HG03460 (cell line): Measurements from ENCODE around the gene C6orf136.

Experiments
- ATAC-seq: cut with Tn5 transposase; IDR thresholded peaks from one replicate; pipeline ENCODE4 v1.9.1; 2021; ENCODE audit not compliant: unreplicated experiment

The C6orf136 gene

DNA sequence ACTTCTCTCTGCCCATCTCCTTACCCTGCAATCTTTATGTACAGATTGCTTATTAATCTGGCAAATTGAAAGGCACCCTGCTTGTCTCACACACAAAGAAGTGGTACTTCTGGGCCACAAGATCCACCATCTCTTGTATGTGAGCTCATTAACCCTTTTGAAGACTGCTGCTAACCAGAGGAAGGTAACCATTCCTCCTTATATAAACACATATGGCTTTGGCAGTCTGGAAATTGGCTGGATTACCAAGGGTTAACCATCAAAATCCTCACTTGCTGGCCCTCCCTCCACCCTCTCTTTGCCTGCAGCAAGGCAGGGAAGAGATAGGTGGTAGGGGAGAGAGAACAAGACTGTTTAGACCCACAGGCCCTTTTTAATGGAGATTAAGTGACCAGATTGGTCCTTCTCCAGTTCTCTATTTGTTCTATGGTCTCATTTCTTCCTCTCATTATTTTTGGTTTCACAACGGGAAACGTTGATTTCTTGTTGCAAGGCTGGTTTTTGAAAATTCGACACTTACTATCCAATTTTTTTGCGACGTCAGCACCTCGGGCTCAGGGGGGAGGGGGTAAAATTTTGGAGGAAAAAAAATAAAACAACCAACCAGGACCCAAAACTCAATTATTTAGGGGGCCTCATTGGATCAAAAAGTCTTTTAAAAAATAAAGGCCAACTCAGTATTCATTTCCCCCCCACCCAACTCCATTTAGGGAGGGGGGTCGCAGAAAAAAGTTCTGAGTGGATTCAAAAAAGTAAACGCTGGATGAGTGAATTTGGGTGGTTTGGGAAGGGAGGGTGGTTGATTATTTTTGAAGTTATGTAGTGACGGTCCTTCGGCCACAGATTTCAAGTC, 30.7 kb upstream of the C6orf136 start:
- no peak for ATAC-seq

DNA sequence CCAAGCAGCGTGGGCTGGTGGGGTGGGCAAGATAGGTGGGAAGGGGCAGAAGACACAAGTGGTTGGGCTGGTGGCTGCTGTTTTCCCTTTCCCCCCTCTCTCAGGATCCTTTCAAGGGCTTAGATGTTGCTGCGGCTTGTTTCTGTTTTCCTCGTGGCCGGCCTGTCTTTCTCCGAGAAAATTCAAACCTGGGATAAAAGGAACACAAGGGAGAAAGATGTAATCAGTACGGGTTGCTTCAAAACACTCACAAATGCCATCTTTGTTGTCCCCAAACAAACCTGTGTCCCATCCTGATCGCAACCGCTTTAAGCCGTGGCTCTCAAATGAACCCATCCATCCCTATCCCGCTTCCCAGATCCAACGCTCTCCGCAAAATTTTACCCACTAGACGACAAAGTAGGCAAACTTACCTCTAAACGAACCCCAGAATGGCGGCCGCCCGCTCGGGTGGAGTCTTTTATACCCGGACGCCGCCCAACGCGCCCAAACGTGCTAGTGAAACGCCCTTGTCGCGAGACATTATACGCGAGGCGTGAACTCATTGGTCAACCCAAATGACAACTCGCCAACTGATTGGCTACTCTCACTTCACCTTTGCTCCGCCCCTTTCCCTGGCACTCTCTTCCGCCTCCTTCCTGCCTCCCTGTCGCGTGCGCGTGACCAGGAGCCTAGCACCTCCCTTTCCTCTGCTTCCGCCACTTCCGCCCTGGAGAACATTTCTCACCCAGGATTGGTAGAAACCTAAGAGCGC, 29.9 kb upstream of the C6orf136 start, which contains the start of gene PPP1R10:
Gene PPP1R10 (minus strand): TSS at position 433 of the 754 bp plus-strand sequence. CDS start 7,299 bp downstream, outside the sequence.
- peak; percentile 77 for ATAC-seq

DNA sequence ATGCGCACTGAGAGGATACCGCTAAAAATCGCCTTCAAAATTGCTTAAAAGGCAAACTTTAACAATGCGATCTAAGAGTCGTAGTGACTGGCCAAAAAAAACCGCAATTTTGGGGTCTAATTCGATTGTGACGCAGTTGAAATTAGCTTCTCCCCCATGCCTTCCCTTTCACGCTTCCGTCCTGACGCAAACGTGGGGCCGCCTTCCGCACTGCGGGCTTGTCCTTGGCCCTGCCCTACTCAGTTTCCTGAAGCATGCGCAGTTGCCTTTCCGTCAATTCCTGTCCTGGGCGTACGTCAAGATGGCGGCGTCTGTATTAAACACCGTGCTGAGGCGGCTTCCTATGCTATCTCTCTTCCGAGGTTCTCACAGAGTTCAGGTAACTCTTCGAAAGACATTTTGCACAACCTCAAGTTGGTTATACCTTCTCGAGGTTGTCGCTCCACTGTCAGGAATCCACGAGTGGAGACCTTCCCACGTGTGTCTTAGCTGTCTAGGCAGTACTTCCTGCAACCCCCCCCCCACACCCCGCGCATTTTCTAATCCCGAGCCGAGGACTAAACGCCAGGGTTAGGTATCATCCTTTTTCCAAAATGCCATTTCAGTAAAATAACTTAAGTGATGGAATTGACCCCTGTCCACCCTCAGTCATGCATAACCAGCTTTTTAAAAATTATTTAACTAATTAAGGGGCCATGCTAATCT, 29.2 kb upstream of the C6orf136 start, which contains the start of gene MRPS18B:
Gene MRPS18B (plus strand): TSS at position 276 of the 705 bp plus-strand sequence. CDS start 26 bp downstream, at position 302.
- peak; percentile 67 for ATAC-seq

DNA sequence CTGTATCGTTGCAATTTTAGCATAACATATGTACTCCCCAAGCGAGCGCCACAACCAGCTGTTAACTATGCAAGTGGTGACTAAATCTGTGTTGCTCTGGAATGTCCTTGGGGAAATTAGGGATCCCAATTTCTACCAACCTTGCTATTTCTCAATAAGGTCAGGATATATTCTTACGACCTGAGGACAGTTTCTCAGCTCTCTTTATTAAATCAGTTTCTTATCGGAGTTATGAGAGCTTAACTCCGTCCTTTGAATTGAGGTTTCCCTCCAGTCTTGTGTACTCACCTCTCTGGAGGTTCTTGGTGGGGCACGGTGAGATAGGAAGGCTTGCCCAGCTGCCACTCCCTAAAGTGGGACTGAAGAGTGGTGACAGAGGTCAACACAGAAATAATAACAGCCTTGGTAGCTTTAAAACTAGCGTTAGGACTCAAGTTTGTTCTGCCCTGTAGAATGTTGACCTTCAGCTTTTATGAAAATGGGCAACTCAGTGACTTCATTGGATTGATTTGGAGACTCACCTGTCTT, 28.6 kb upstream of the C6orf136 start:
- ATAC-seq = no peak

DNA sequence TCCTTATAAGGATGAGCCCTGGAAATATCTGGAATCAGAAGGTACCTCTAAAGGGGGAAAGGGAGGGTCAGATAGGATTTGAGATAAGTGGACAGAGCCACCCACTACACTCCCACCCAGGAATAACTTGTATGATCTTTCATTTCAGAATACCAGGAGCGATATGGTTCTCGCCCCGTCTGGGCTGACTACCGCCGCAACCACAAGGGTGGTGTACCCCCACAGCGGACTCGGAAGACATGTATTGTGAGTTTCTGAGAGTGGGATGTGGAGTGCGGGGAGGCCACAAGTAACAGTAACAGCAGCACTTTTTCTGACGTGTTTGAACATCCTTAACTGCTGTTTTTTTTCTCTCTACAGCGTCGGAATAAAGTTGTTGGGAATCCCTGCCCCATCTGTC, 27.4 kb upstream of the C6orf136 start:
- no peak for ATAC-seq

DNA sequence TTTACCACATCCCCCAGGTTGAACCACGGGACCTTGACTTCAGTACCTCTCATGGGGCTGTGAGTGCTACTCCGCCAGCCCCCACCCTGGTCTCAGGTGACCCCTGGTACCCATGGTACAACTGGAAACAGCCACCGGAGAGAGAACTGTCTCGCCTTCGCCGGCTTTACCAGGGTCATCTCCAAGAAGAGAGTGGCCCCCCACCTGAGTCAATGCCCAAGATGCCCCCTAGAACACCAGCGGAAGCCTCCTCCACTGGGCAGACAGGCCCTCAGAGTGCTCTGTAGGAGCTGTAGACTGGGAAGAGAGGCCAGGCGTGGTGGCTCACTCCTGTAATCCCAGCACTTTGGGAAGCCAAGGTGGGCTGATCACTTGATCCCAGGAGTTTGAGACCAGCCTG, 21.4 kb upstream of the C6orf136 start:
- ATAC-seq = no peak

DNA sequence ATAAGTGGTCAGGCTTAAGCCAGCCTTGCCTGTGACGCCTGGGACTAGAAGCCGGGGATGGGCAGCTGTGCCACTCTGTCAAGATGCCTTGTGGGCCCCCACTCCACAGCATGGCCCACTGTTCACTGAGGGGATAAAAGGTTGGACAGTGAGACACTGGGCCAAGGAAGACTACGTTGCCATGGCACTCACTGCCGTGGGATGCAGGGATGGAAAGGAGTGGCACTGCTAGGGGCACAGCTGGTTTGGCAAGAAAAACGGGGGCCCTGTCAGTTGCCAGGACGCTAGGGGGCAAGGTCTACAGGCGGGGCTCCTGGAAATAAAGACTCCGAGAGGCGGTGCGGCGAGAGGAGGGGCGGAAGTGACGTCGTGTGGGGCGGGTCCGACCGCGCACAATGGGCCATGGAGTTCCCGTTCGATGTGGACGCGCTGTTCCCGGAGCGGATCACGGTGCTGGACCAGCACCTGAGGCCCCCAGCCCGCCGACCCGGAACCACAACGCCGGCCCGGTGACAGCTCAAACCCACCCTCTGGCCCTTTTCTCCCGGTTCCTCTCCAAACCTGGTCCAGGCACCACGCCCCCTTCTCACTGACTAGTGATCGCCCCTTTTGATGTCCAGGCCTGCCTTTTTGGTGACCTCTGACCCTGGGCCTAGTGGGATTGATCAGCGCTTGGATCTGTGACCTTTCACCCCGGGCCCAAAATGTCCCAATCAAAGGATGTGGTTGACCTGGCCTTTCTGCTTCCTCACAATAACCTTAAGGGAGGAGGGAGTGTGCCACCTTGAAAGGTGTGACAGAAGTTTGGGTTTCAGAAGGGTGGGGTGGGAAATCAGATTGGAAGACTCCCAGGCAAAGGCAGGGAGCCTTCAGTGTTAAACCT, 20.2 kb upstream of the C6orf136 start, which contains the start of gene ATAT1:
Gene ATAT1 (plus strand): TSS at position 391 of the 883 bp plus-strand sequence.
- peak; percentile 81 for ATAC-seq

DNA sequence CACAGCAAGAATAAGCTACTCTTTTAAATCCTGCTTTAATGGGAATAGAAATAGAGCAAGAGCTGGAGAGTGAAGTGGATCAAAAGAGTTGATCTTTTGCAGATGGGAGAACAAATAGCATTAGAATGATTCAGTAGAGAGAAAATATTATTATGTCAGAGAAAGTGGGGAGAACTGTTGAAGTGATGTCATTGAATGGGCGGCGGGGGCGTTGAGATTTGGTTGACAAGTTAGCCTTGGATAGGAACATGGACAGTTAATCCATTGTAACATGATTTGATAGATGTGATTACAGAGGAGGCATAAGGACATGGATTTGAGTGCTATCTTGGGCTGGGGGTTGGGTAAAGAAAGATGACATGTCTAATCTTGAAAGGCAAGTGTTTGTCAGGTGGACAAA, 11.1 kb upstream of the C6orf136 start:
- no peak for ATAC-seq

DNA sequence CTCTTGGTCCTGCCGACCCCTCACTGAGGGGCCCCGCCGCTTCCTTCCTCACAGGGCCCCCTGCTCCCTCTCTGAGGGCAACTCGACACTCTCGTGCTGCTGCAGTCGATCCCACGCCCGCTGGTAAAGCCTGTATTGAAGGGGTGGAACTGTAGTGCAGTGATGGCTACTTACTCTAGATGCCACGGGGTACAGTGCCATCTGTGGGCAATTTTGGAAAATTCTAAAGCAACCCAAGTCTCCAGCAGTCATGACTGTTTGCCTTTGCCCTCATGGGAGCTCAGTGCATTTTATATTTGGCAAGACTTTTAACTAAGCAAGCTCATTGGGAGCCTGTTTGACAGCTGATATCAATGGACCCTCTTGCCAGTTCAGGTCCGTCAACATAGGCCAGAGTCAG, 6.5 kb upstream of the C6orf136 start:
- no peak for ATAC-seq

DNA sequence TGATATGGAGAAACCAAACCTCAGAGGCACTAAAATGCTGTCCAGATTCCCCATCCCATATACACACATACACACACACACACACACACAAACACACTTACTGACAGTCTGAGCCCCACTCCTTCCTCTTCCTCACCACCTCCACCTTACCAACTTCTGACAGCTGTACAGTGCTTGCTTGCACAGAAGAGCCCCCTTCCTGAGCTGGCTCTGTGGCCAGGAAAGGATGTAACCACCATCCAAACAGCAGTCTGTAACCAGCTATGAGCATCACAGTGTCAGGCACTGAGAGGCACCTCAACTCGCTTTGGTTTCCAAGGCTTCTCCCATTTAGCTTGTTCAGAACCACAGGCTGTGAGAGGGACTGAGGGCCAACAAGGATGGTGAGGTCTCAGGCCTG, 5.9 kb upstream of the C6orf136 start:
- ATAC-seq = no peak

DNA sequence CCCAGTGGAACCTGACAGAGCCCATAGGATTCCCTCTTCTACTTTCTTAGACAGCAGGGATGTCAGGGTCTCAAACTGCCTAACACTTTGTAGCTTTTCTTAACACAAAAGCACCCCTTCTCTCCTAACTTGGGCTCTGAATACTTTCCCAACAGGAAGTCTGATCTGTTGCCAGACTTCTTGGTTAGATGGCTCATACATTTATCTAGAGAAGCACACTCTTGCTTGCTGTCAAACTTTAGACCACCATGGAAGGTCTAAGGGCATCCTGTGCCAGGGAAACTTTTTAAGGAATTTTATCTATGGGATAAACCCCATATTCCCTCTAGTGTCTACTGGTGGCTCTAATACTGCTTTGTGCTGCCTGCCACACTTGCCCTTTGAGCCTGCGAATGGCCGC, 3.3 kb upstream of the C6orf136 start:
- ATAC-seq = no peak

DNA sequence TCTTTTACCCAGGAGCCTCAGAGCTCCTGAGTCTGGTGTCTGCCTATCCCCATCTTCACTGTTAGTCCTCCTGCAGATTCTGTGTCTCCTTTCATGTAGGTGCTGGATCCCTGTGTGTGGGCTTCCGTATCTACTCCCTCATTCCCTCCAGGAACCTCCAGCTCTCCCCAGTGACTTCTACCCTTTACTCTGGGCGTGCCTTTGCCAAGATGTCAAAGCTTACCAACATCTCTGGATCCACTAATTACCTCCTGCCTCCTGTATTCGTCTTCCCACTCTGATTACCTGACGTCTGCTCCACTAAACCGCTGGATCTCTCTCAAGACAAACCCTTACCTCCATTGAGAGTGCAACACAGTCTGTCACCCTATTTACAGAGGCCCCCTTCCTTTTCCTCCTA, 2.2 kb upstream of the C6orf136 start:
- no peak for ATAC-seq

DNA sequence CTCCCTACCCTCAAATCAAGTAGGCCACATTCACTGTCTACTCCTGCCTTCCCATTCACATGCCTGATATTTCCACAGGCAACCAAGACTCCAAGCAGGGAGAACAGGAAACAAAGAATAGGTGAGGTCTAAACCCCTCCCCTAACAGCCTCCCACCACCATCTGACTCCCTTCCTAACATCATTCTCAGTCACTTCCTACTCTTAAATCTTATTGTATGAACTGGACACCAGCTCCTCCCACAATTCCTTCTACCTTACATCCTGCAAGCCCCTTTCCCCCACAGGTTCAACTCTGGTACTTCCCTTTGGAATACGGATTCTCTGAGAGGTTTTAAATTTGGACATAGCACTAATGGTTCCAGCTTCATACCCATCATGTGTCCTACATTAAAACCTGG, 944 bp upstream of the C6orf136 start:
- ATAC-seq = no peak

DNA sequence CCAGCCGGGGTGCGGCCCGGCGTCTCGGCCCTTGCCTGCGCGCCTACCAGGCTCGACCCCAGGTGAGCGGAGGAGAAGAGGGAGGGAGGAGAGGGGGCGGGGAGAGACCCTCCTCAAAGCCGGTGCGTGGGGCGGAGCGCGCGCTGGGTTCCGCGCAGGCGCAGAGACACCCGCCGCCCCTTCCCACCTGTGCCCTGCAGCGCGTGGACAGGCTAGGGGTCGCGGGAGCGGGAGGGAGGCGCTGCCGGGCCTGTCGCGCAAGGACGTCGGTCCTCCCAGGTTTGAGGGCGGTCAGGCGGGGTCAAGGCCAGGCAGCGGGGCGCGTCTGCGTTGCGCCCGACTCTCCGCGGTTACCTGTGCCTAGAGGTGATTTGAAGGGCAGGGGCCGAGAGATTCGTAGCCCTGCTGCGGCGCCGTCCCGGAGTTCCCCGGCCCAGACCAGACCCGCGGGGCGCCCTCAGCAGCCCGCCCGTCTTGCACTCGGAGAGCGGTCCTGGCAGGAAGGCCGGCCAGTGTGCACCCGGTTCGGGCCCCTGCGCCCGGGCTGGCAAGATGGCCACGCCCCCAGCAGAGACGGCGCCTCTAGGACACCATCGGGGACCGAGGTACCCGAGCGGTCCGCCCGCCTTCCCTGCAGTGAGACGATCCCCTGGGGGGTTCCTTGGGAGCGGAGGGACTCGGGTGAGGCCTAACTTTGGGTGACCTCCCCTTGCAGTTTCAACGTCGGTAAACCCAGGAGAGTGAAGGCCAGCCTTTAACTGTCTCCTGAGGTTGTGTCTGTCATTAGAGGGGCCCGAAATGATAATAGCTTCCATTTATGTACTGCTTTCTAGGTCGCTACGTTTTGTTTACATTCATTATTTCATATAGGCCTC, 546 bp downstream of the C6orf136 start:
- peak; percentile 55 for ATAC-seq

DNA sequence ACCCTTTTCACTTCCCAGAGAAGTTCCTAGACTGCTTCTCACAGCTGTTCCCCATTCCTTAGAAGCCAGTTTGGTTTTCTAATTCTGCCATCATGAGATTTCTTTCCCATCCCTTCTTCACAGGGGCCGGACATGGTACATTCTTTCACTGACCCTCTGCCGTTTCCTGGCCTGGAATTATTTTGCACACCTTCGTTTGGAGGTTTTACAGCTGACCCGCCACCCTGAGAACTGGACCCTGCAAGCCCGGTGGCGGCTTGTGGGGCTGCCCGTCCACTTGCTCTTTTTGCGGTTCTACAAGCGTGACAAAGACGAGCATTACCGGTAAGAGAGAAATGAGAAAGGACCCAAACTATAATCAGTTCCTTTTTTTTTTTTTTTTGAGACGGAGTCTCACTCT, 4.2 kb downstream of the C6orf136 start:
- ATAC-seq = no peak

DNA sequence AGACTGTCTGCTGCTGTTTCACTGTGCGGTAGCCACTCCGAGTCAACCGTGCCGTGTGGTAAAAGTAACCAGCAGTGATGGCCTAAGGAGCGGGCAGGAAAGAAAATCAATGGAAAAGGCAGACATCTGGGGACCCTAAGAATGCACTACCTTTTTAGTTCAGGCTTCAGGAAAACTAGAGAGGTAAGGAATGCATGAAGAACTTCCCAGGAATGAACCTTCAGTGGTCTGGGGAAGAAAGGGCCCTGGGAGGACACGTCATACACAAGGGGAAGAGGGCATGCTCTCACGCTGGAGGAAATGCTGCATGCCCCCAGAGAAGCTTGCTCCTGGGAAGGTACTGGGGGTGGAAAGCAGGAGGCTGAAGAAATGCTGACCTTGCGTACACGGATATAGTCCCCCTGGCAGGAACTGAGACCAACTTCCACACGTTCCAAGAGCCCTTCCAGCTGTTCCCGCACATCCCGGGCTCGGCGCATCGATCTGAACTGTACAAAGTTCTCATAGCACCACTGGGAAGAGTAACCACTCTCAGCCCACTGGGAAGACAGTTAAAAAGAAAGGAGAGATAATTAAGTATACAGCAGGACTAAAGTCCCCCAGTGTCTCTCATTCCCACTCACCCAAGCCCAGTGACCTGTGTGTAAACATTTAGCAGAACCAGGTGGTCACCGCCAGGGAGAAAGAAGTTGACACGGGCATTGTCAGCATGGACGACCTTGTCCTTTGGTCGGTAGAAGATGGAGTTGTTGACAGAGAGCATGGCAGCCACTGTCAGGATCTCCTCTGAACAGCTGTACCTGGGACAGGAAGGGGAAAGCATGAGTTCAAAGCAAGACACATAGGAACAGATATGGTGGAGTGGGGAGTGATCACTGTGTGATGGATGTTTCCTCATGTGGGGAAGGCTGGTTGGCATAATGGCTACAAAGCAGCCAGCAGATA, 8.1 kb downstream of the C6orf136 start:
- no peak for ATAC-seq

DNA sequence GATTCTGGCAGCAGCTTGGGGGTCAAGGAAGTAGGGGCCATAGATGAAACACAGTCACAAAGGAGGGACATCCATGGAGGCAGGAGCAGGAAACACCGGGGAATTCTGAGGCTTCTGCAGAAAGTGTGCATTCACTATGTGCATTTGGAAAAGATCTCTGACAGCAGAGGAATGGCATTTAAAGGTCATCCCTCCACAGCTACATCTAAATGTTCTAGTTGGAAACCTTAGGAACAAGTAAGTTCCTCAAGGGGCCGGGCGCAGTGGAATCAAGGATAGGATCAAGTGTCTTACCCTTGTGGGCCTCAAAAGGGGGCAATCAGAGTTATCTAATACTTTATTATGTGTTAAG, 8.8 kb downstream of the C6orf136 start:
- no peak for ATAC-seq

DNA sequence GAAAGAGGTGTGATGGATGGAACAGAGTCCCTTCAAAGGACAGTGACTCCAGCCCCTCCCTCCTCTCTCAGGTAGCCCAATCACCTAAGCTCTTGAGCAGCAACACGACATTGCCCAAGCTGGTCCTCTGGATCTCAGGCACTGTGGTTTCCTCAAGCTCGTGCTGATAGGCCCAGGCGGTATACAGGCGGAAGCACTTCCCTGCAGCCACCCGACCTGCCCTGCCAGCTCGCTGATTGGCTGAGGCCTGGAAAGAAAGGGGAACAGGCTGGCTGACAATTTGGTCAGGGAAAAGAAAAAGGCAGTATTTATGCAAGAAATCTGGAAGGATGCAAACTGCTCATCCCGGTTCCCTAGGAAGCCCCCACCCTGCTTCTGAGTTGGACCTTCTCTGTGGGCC, 9.6 kb downstream of the C6orf136 start:
- no peak for ATAC-seq
